ELF-1 (cell line): ENCODE data around the gene CEP290.

Experiments
- DNase-seq: peaks from one replicate; pipeline ENCODE4 v3.0.0-alpha.2; 2016; ENCODE audit warnings: low read depth, low spot score

CEP290 gene, protein sequence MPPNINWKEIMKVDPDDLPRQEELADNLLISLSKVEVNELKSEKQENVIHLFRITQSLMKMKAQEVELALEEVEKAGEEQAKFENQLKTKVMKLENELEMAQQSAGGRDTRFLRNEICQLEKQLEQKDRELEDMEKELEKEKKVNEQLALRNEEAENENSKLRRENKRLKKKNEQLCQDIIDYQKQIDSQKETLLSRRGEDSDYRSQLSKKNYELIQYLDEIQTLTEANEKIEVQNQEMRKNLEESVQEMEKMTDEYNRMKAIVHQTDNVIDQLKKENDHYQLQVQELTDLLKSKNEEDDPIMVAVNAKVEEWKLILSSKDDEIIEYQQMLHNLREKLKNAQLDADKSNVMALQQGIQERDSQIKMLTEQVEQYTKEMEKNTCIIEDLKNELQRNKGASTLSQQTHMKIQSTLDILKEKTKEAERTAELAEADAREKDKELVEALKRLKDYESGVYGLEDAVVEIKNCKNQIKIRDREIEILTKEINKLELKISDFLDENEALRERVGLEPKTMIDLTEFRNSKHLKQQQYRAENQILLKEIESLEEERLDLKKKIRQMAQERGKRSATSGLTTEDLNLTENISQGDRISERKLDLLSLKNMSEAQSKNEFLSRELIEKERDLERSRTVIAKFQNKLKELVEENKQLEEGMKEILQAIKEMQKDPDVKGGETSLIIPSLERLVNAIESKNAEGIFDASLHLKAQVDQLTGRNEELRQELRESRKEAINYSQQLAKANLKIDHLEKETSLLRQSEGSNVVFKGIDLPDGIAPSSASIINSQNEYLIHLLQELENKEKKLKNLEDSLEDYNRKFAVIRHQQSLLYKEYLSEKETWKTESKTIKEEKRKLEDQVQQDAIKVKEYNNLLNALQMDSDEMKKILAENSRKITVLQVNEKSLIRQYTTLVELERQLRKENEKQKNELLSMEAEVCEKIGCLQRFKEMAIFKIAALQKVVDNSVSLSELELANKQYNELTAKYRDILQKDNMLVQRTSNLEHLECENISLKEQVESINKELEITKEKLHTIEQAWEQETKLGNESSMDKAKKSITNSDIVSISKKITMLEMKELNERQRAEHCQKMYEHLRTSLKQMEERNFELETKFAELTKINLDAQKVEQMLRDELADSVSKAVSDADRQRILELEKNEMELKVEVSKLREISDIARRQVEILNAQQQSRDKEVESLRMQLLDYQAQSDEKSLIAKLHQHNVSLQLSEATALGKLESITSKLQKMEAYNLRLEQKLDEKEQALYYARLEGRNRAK (N-terminal part only)

DNA sequence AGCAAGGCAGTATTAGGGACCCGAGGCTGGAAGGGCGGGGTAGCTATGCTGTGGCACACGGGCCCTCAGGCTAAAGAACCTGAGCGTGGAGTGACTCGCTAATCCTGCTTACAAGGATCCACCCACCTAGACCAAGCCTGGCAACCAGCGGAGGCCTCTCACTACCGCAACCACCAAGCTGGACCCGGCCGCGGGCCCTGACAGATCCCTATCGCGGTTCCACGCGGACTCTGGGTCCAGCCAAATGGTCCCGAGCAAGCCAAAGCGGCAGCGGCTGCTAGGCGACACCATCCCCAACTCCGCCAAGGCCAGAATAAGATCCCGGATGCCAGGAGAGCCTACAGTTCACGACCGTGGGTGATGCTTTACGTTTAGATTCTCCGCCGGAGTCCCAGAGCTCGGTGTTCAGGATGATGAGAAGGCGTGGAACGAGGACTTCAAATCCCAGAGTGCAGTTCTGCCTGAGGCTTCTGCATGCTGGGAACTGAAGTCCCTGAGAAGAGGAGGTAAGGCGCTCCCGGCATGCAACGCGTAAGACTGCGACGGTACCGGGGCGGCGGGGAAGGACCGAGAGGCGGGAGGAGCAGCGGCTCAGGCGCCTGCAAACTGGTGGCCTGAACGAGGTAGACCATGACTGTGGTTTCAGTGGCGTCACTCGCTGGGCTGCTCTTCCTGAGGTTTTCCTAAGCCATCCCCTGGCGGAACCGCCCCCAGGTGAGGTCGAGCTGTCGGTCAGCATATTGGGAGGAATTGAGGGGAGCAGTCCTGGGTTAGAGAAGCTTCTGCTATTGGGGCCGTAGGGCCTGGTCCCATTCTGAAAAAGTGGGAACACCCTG is at the start of gene CEP290, which contains the start of gene TMTC3:
TSS of gene CEP290 (minus strand) at position 315 of the 836 bp plus-strand sequence. CDS start 781 bp downstream, outside the sequence.
TSS of gene TMTC3 (plus strand) at position 534 of the 836 bp plus-strand sequence. CDS start 6,009 bp downstream, outside the sequence.
- peak; percentile 99 for DNase-seq

DNA sequence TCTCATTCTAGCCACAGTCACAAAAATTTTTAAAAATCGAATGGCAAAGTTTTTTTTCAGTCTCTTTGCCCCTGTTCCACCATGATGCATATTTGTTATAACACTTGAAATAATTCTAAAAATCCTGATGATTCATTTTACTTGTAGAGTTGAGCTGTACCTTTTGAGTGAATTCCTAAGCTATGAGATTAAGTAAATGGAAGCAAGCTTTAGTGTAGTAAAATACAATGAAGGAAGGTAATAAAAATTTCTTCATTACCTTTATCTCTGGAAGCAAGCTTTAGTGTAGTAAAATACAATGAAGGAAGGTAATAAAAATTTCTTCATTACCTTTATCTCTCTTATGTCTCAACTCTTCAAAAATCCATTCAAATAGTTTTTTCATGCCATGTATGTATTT is 46.3 kb upstream of the CEP290 start:
- no peak for DNase-seq

DNA sequence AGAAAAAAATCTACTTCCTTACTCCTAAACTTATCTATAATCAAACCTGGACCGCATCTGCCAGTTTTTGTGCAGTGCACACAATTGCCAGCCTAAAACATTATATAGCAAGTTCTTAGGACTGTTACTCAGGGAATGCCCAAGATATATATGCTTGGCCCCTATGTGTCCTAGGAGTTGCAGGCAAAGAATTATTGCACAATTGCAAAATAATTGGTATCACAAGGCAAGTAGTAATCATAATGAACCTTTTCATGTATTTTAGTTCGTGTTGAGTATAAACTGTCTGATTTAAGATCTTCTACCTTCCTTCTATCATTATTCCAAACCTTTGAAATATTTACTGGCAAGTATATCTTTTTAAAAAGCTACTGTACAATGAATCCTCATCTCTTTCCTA is 45.7 kb upstream of the CEP290 start:
- DNase-seq = no peak

- no peak for DNase-seq
Measured at GRCh38 chr12:88185988-88186387, 44.1 kb upstream of the CEP290 start.

DNA sequence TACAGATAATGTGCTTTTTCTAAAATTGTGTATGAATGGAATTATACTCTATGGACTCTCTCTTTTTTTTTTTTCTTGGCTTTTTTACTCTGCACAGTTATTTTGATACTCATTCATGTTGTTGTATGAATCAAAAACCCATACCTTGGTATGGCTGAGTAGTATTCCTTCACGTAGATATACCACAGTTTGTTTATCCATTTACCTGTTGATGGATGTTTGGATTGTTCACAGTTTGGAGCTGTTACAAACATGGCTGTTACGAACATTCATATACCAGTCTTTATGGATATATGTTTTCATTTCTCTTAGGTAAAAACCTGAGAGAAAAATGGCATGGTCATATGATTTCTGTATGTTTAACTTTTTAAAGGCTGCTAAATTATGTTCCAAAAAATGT is 43.4 kb upstream of the CEP290 start:
- no peak for DNase-seq

DNA sequence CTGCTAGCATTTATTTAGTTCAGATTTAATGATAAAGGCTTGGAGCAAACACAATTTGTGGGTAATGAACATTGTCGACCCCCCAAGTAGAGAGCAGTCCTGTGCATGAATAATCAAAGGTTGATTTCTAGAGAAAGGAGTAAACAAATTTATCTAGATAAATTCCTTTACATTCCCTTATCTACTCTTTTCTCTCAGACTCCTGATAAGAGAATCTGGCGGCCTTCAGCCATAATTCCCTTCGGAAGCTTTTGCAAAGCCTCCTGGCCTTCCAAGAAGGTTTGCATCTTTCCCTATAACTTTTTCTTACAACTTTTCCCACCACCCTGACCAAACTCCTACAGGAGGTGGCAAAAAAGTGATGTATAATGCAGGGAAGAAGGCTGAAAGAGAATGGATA is 42.3 kb upstream of the CEP290 start:
- DNase-seq = no peak

DNA sequence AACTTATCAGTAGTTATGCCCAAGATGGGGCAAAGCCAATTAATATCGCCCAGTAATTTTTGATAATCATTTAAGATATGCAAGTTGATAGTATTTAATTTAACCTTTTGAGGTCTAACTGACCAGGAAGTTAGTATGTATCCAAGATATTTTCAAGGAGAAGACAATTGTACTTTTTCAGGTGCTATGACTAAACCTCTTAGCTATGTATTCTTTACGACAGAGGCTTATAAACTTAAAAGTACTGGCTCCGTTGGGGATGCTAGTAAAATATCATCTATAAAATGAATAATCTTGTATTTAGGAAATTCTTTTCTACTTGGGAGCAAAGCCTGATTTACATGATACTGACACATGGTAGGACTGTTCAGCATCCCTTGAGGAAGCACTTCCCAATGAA is 40.5 kb upstream of the CEP290 start:
- no peak for DNase-seq

DNA sequence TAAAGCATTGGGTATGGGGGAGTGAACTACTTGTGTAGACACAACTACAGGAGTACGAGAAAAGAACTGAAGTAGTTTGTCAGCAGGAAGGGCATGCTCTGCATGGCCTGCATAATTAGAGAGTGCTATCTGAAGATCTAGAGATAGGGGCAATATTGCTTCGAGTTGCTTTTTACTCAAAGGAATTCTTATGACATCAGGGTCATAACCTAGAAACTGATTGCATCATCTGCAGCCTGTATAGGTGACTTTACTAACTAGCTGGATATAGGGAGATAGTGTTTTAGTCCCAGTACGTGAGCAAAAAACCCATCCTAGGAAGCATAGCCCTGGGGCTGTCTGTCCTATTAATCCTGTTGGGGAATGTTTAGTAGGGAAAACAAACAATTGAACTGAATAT is 40.0 kb upstream of the CEP290 start:
- DNase-seq = no peak

GRCh38 chr12:88179436-88180014 is 37.6 kb upstream of the CEP290 start:
- no peak for DNase-seq

DNA sequence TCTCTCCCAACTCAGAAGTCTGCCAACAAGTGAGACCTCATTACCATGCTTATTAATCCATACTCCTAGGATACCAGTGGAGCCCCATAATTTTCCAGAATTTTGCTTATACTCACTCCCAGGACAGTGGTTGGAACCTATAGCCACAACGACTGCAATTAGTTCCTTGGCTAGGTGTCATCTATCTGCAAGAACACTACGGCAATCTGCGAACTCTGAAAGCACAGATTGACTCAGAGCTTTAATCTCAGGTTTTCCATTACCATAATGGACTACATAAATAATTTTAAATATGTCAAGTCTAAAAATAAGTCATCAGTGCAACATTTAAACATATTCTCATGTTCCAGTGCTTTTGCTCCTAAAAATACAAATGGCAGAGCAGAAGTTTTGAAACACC is 33.7 kb upstream of the CEP290 start:
- DNase-seq = no peak

DNA sequence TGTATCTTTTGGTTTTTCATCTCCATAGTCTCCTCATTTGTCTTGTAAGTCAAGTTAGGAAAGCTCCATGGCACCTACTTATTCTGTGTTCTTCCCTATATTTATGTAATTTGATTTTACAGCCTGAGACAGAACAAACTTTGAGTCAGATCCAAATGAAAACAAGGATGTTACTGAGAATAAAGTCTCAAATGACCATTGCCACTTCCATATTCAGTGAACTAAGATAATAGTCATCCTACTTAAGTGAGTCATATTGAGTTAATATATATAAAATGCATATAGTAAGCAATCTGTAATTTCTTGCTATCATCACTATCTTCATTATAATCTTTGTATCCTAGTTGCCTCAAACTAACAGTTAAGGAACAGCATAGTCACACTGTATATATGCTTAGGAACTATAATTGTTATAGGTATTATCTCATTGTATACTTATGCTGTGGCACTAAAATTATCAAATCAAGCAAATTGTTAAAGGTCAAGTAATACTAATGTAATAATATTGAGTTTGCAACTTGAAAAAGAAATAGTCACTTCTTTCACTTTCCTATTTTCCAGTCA is 31.0 kb upstream of the CEP290 start:
- no peak for DNase-seq

GRCh38 chr12:88167384-88167783 is 25.5 kb upstream of the CEP290 start:
- DNase-seq = no peak

DNA sequence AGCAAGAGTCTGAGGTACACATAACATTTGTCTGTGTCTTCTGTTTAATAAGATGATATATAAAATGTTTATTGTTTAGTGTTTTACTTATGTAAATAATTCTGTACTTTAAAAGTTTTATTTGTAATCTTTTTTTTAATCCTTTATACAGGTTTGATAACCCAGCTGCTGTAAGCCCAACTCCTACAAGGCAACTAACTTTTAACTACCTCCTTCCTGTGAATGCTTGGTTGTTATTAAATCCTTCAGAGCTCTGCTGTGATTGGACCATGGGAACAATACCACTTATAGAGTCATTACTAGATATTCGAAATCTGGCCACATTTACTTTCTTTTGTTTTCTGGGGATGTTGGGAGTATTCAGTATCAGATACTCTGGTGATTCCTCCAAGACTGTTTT is 24.3 kb upstream of the CEP290 start:
- no peak for DNase-seq

DNA sequence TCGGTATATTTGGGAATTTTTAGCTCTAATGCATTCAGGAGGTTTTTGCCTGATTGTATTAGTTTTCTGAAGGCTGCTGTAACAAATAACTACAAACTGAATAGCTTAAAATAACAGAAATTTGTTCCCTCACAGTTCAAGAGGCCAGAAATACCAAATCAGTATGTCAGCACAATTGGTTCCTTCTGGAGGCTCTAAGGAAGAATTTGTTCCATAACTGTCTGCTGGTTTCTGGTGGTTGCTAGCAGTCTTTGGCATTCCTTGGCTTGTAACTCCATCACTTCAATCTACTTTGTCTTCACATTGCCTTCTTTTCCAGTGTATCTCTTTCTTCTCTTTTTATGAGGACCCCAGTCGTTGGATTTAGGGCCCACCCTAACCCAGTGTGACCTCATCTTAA is 21.5 kb upstream of the CEP290 start:
- no peak for DNase-seq

DNA sequence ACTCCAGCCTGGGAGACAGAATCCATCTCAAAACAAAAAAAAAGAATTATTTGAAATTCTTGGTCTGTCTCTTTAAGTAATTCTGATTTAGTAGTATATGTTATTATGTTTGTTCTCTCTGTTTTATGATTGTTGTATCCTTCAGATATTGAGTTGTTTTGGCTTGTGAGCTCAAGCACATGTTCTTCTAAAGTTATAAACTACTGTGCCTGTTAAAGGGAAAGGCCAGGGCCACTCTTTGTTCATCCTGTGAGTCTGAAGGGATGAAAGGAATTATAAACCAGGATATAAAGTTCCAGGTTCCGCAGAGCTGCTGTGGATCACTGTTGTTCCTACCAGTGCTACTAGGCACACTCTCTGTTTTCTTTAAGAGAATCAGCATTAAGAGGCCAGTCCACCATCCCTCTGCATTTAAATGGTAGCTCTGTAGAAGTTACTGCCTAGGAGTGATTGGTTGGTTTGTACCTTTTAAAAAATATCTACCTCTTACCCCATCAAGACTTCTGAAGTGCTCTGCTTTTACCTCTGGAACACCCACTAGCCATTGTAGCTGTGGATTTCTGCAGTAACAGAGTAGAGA is 14.3 kb upstream of the CEP290 start:
- DNase-seq = no peak

- no peak for DNase-seq
Measured at GRCh38 chr12:88153959-88154358, 12.1 kb upstream of the CEP290 start.

GRCh38 chr12:88150063-88150462 is 8.2 kb upstream of the CEP290 start:
- no peak for DNase-seq

- DNase-seq = no peak
Measured at GRCh38 chr12:88145567-88146505, 3.9 kb upstream of the CEP290 start.
